Fibroblast of skin of right biceps (primary cell): ENCODE data around the gene FBXO30.

Experiments used
- DNase-seq: peaks from one replicate; pipeline ENCODE4 v3.0.0-alpha.2; 2013

The FBXO30 gene

DNA sequence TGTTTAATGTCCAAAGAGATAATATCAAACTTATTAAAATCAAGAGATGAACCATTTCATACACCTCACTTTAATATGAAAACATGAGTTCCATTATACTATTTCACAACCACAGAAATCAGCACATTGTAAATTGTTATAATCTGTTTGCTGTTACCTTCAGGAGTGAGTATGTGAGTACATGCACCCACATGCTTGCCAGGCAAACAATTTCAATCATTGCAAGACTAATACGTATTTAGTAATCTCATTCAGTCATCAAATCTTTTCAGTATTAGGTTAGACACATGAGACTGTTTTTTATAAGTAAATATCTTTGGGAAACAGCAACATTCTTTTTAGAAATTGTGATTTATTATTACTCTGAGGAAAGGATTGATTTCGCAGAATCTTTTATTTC lies 70.0 kb downstream of the FBXO30 start:
- no peak for DNase-seq
